NCI-H82 treated with DMSO at 0.1 percent for 48 hours (cell line): Measurements from ENCODE around the gene LAMB2.

ENCODE experiments used
- DNase-seq: peaks from one replicate; lab custom pipeline; 2025; ENCODE audit not compliant: unreplicated experiment; lab: John Stamatoyannopoulos, UW

LAMB2 gene

GRCh38 chr3:49076646-49077045, 56.2 kb downstream of the LAMB2 start:
- no peak for DNase-seq

GRCh38 chr3:49076116-49076515, 56.7 kb downstream of the LAMB2 start:
- no peak for DNase-seq
